HepG2 (cell line): Measurements from ENCODE around the gene KCNQ2. TPM values are rescaled to one million over a fixed set of nuclear protein-coding genes. Genes with fewer than 3 reads are reported as not detected.

Experiments
- BHLHE40 ChIP-seq: IDR thresholded peaks from 2 replicates; pipeline ENCODE4 v1.6.1; 2011; ENCODE audit warnings: low read length, improper control_type of control experiment
- CHD2 ChIP-seq: IDR thresholded peaks from 2 replicates; pipeline ENCODE4 v1.6.1; 2011; ENCODE audit warnings: low read depth, low read length, improper control_type of control experiment
- FOSL1 ChIP-seq: sonication (generic); formaldehyde crosslinking; IDR thresholded peaks from 2 replicates; pipeline ENCODE4 v1.9.0; 2021; ENCODE audit warnings: missing genetic modification reagents, borderline replicate concordance
- NBN ChIP-seq: fragments of 450-650 bp; conservative IDR thresholded peaks from 2 replicates; pipeline ENCODE4 v1.6.1; 2017
- NCOA2 ChIP-seq: sonication (generic); formaldehyde crosslinking; IDR thresholded peaks from 2 replicates; pipeline ENCODE4 v1.8.0; 2022; ENCODE audit warnings: inconsistent platforms
- RORA ChIP-seq: sonication (generic); formaldehyde crosslinking; IDR thresholded peaks from 2 replicates; pipeline ENCODE4 v1.5.0; 2020; ENCODE audit warnings: mild to moderate bottlenecking, missing genetic modification reagents, moderate library complexity
- SMAD1 ChIP-seq: sonication (generic); formaldehyde crosslinking; IDR thresholded peaks from 2 replicates; pipeline ENCODE4 v1.4.0; 2020; ENCODE audit warnings: missing genetic modification reagents, low read depth, mild to moderate bottlenecking, borderline replicate concordance
- ZNF256 ChIP-seq: sonication (generic); formaldehyde crosslinking; conservative IDR thresholded peaks from 2 replicates; pipeline ENCODE4 v1.4.0; 2020; ENCODE audit warnings: missing genetic modification reagents
- polyA plus RNA-seq, 8 experiments: library from polyadenylated mRNA; depleted of rRNA in 3 of 8; stranded (reverse) in 7 of 8; unstranded in 1 of 8; fragments of >200 nt; fragmentation: Illumina TruSeq in 4 of 8; extraction: Trizol in 4 of 8; gene quantifications; 2 replicates each; pipeline versions ENCODE4 v1.2.1 to v1.2.3, GENCODE V29; 2011 to 2016; ENCODE audit warnings: low read depth in 4 of 8, missing spikeins in 1 of 8, mixed read lengths in 1 of 8; ENCODE audit not compliant: insufficient read depth in 1 of 8
- total RNA-seq, 5 experiments: library from RNA; depleted of rRNA; stranded (reverse); fragments of >200 nt; fragmentation: Illumina TruSeq; extraction: Trizol; gene quantifications; 2 replicates each; pipeline ENCODE4 v1.2.3, GENCODE V29; 2016; ENCODE audit warnings: low read depth in 1 of 5
- TF ChIP-seq, protein P1 (sequence below): sonication (generic); formaldehyde crosslinking; IDR thresholded peaks from 2 replicates; pipeline ENCODE4 v1.4.0; 2020; ENCODE audit warnings: mild to moderate bottlenecking, missing genetic modification reagents, borderline replicate concordance
- TF ChIP-seq, protein P2 (sequence below): sonication (generic); formaldehyde crosslinking; IDR thresholded peaks from 2 replicates; pipeline ENCODE4 v1.4.0; 2020; ENCODE audit warnings: missing genetic modification reagents
- TF ChIP-seq, protein P3 (sequence below): sonication (generic); formaldehyde crosslinking; IDR thresholded peaks from 2 replicates; pipeline ENCODE4 v1.4.0; 2020; ENCODE audit warnings: missing genetic modification reagents
- TF ChIP-seq, protein P4 (sequence below): sonication (generic); formaldehyde crosslinking; IDR thresholded peaks from 2 replicates; pipeline ENCODE4 v1.4.0; 2020; ENCODE audit warnings: missing genetic modification reagents
- TF ChIP-seq, protein P5 (sequence below): sonication (generic); formaldehyde crosslinking; IDR thresholded peaks from 2 replicates; pipeline ENCODE4 v1.9.0; 2022; ENCODE audit warnings: missing genetic modification reagents, mild to moderate bottlenecking, borderline replicate concordance
- TF ChIP-seq, protein P6 (sequence below): sonication (generic); formaldehyde crosslinking; IDR thresholded peaks from 2 replicates; pipeline ENCODE4 v1.8.0; 2022; ENCODE audit warnings: mild to moderate bottlenecking, missing genetic modification reagents

Gene KCNQ2
- total and polyA plus RNA-seq, 2 of the 13 experiments (the other 11 are each of a cell fraction or from before 2014, with no cell fraction given): not detected

DNA sequence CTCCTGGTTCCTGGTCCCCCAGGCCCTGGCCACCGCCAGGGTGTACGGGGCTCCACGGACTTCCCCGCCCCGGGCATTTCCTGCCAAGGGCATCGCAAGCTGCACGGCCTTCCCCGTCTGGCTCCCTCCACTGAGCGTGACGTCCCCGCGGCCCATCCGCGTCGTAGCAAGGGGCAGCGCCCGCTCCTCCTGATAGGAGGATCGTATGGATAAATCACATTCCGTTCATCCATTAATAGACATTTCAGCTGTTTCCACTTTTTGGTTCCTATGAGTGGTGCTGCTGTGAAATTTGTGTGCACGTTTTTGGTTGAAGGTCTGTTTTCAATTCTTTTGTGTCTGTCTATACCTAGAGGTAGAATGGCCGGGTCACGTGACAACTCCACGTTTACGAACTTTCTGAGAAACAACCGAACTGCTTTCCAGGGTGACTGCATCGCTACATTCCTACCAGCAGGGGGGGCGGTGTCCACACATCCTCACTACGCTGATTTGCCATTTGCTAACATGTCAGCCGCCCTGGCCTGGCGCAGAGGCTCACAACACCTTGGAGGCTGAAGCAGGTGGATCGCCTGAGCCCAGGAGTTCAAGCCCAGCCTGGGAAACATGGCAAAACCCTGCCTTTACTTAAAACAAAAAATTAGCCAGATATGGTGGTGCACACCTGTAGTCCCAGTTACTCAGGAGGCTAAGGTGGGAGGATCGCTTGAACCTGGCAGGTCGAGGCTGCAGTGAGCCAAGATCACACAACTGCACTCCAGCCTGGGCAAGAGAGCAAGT, 37.7 kb downstream of the KCNQ2 start (continued):
- TF ChIP-seq, protein P1, sequence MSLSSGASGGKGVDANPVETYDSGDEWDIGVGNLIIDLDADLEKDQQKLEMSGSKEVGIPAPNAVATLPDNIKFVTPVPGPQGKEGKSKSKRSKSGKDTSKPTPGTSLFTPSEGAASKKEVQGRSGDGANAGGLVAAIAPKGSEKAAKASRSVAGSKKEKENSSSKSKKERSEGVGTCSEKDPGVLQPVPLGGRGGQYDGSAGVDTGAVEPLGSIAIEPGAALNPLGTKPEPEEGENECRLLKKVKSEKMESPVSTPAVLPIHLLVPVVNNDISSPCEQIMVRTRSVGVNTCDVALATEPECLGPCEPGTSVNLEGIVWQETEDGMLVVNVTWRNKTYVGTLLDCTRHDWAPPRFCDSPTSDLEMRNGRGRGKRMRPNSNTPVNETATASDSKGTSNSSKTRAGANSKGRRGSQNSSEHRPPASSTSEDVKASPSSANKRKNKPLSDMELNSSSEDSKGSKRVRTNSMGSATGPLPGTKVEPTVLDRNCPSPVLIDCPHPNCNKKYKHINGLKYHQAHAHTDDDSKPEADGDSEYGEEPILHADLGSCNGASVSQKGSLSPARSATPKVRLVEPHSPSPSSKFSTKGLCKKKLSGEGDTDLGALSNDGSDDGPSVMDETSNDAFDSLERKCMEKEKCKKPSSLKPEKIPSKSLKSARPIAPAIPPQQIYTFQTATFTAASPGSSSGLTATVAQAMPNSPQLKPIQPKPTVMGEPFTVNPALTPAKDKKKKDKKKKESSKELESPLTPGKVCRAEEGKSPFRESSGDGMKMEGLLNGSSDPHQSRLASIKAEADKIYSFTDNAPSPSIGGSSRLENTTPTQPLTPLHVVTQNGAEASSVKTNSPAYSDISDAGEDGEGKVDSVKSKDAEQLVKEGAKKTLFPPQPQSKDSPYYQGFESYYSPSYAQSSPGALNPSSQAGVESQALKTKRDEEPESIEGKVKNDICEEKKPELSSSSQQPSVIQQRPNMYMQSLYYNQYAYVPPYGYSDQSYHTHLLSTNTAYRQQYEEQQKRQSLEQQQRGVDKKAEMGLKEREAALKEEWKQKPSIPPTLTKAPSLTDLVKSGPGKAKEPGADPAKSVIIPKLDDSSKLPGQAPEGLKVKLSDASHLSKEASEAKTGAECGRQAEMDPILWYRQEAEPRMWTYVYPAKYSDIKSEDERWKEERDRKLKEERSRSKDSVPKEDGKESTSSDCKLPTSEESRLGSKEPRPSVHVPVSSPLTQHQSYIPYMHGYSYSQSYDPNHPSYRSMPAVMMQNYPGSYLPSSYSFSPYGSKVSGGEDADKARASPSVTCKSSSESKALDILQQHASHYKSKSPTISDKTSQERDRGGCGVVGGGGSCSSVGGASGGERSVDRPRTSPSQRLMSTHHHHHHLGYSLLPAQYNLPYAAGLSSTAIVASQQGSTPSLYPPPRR (CRISPR knock-in tag): no peak
- TF ChIP-seq SMAD1 (CRISPR knock-in tag) (peak; percentile 56; the same call in 1 of the 2 replicates), ZNF256 (CRISPR knock-in tag) (no peak), FOSL1 (CRISPR knock-in tag) (no peak), NCOA2 (CRISPR knock-in tag) (0 out of 2 replicates have a peak, but pooled peaks have one; percentile 23), RORA (CRISPR knock-in tag) (no peak), NBN (no peak), CHD2 (no peak), BHLHE40 (peak; percentile 92)
- TF ChIP-seq, protein P2, sequence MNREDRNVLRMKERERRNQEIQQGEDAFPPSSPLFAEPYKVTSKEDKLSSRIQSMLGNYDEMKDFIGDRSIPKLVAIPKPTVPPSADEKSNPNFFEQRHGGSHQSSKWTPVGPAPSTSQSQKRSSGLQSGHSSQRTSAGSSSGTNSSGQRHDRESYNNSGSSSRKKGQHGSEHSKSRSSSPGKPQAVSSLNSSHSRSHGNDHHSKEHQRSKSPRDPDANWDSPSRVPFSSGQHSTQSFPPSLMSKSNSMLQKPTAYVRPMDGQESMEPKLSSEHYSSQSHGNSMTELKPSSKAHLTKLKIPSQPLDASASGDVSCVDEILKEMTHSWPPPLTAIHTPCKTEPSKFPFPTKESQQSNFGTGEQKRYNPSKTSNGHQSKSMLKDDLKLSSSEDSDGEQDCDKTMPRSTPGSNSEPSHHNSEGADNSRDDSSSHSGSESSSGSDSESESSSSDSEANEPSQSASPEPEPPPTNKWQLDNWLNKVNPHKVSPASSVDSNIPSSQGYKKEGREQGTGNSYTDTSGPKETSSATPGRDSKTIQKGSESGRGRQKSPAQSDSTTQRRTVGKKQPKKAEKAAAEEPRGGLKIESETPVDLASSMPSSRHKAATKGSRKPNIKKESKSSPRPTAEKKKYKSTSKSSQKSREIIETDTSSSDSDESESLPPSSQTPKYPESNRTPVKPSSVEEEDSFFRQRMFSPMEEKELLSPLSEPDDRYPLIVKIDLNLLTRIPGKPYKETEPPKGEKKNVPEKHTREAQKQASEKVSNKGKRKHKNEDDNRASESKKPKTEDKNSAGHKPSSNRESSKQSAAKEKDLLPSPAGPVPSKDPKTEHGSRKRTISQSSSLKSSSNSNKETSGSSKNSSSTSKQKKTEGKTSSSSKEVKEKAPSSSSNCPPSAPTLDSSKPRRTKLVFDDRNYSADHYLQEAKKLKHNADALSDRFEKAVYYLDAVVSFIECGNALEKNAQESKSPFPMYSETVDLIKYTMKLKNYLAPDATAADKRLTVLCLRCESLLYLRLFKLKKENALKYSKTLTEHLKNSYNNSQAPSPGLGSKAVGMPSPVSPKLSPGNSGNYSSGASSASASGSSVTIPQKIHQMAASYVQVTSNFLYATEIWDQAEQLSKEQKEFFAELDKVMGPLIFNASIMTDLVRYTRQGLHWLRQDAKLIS (CRISPR knock-in tag): no peak
- TF ChIP-seq, protein P3, sequence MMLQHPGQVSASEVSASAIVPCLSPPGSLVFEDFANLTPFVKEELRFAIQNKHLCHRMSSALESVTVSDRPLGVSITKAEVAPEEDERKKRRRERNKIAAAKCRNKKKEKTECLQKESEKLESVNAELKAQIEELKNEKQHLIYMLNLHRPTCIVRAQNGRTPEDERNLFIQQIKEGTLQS (CRISPR knock-in tag): peak; percentile 37; the same call in 1 of the 2 replicates
- TF ChIP-seq, protein P4, sequence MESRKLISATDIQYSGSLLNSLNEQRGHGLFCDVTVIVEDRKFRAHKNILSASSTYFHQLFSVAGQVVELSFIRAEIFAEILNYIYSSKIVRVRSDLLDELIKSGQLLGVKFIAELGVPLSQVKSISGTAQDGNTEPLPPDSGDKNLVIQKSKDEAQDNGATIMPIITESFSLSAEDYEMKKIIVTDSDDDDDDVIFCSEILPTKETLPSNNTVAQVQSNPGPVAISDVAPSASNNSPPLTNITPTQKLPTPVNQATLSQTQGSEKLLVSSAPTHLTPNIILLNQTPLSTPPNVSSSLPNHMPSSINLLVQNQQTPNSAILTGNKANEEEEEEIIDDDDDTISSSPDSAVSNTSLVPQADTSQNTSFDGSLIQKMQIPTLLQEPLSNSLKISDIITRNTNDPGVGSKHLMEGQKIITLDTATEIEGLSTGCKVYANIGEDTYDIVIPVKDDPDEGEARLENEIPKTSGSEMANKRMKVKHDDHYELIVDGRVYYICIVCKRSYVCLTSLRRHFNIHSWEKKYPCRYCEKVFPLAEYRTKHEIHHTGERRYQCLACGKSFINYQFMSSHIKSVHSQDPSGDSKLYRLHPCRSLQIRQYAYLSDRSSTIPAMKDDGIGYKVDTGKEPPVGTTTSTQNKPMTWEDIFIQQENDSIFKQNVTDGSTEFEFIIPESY (CRISPR knock-in tag): peak; percentile 86
- TF ChIP-seq, protein P5, sequence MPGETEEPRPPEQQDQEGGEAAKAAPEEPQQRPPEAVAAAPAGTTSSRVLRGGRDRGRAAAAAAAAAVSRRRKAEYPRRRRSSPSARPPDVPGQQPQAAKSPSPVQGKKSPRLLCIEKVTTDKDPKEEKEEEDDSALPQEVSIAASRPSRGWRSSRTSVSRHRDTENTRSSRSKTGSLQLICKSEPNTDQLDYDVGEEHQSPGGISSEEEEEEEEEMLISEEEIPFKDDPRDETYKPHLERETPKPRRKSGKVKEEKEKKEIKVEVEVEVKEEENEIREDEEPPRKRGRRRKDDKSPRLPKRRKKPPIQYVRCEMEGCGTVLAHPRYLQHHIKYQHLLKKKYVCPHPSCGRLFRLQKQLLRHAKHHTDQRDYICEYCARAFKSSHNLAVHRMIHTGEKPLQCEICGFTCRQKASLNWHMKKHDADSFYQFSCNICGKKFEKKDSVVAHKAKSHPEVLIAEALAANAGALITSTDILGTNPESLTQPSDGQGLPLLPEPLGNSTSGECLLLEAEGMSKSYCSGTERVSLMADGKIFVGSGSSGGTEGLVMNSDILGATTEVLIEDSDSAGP (CRISPR knock-in tag): peak; percentile 55
- TF ChIP-seq, protein P6, sequence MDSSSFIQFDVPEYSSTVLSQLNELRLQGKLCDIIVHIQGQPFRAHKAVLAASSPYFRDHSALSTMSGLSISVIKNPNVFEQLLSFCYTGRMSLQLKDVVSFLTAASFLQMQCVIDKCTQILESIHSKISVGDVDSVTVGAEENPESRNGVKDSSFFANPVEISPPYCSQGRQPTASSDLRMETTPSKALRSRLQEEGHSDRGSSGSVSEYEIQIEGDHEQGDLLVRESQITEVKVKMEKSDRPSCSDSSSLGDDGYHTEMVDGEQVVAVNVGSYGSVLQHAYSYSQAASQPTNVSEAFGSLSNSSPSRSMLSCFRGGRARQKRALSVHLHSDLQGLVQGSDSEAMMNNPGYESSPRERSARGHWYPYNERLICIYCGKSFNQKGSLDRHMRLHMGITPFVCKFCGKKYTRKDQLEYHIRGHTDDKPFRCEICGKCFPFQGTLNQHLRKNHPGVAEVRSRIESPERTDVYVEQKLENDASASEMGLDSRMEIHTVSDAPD (CRISPR knock-in tag): no peak
